Measurements from ENCODE around the gene ATP5F1D. TPM values are rescaled to one million over a fixed set of nuclear protein-coding genes. Genes with fewer than 3 reads are reported as not detected.
"Not testable (repeated sequence)": the region's sequence is repeated elsewhere in the genome, so short reads cannot be mapped to it uniquely, and the experiment has no call there.

The ATP5F1D gene
- total RNA-seq, 2 donors from 2014 or later = 104 to 115 TPM

DNA sequence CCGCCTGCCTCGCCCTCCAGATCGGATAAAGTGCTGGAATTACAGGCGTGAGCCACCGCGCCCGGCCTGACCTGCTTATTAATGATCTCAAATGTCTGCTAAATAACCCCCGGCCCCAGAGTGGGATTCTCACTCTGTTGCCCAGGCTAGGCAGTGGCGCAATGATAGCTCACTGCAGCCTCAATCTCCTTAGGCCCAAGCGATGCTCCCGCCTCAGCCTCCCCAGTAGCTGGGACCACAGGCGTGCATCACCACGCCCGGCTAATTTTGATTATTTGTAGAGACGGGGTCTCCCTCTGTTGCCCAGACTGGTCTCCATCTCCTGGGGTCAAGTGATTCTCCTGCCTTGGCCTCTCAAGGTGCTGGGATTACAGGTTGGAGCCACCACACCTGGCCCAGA, 626 bp upstream of the ATP5F1D start:
- H3K9me3 ChIP-seq (ENCODE audit: control insufficient read depth, low read length, poor library complexity, severe bottlenecking) = no peaks in the 10 kb centered on the region
- peaks cover 8% of the 10 kb centered on the region for H3K27me3 Mint-ChIP-seq
- peak overlapping the region; percentile 81 for H3K27ac Mint-ChIP-seq
- peak overlapping the region; percentile 96 for H3K4me3 Mint-ChIP-seq
- DNase-seq (no peak), ATAC-seq (no peak)
- no peaks in the 10 kb centered on the region for H3K36me3 Mint-ChIP-seq (ENCODE audit: low read depth)
- peaks cover 19% of the 10 kb centered on the region for H3K4me1 Mint-ChIP-seq

DNA sequence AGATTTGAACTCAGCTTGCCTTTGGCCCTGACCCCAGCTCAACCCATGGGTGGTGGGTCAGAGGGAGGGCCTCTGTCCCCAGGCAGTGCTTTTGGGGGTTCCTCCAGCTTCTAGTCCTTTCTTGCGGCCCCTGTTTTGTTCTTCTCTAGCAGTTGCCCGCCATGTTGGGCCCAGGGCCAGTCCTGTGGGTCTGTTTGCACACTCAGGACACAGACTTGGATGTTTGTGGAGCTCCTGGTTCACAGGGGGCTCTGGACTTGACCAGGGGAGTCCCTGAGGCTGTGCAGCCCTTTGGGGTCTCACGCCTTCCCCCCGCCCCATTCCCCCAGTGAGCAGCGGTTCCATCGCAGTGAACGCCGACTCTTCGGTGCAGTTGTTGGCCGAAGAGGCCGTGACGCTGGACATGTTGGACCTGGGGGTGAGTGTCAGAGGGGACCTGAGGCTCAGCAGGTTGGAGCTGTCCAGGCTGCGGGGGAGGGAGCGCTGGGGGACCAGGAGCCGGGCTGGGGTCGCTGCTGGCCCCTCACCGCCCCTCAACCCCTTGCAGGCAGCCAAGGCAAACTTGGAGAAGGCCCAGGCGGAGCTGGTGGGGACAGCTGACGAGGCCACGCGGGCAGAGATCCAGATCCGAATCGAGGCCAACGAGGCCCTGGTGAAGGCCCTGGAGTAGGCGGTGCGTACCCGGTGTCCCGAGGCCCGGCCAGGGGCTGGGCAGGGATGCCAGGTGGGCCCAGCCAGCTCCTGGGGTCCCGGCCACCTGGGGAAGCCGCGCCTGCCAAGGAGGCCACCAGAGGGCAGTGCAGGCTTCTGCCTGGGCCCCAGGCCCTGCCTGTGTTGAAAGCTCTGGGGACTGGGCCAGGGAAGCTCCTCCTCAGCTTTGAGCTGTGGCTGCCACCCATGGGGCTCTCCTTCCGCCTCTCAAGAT, 2.5 kb downstream of the ATP5F1D start:
- Mint-ChIP-seq H3K36me3 (ENCODE audit: low read depth) (no peaks in the 10 kb centered on the region), H3K27me3 (no peaks in the 10 kb centered on the region), H3K27ac (no peak overlapping the region), H3K4me1 (peaks cover 11% of the 10 kb centered on the region), H3K4me3 (peak overlapping the region; percentile 69)
- DNase-seq = peak; percentile 73 to 86 (median 74)
- peak; percentile 48 for ATAC-seq
- H3K9me3 ChIP-seq (ENCODE audit: control insufficient read depth, low read length, poor library complexity, severe bottlenecking) = no peaks in the 10 kb centered on the region

DNA sequence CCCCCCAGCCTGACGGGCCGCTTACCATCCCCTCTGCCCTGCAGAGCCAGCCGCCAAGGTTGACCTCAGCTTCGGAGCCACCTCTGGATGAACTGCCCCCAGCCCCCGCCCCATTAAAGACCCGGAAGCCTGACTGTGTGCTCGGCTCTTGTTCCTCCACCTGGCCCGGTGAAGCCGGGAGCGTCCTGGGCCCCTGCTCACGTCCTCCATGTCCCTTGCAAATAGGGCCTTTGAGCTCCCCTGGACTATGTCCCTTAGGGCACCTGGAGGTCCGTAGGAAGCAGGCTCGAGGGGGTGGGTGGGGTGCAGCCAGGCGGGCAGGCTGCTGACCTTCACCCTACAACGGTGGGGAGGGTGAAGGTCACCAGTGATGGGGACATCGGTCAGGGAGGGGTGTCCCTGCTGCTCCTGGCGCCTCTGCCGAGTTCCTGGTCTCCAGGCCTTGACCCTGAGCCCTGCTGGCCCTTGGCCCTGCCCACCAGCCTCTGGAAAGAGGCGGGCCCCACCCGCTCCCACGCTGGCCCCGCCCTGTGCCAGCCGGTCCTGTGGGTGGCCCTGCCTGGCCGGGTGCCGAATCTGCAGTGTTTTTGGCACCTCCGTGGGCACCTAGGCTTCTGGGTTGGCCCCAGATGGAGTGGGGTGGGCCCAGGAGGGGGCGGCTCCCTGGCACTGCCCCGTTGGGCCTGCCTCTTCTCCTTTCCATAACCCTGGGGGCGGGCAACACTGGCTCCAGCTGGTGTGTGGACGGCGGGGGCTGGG, 3.3 kb downstream of the ATP5F1D start:
- no peak for ATAC-seq
- no peak for DNase-seq
- Mint-ChIP-seq H3K36me3 (ENCODE audit: low read depth) (peaks cover 2% of the 10 kb centered on the region), H3K27ac (no peak overlapping the region), H3K4me3 (peak overlapping the region; percentile 69), H3K27me3 (no peaks in the 10 kb centered on the region), H3K4me1 (peaks cover 9% of the 10 kb centered on the region)
- H3K9me3 ChIP-seq (ENCODE audit: control insufficient read depth, low read length, poor library complexity, severe bottlenecking) = no peaks in the 10 kb centered on the region

DNA sequence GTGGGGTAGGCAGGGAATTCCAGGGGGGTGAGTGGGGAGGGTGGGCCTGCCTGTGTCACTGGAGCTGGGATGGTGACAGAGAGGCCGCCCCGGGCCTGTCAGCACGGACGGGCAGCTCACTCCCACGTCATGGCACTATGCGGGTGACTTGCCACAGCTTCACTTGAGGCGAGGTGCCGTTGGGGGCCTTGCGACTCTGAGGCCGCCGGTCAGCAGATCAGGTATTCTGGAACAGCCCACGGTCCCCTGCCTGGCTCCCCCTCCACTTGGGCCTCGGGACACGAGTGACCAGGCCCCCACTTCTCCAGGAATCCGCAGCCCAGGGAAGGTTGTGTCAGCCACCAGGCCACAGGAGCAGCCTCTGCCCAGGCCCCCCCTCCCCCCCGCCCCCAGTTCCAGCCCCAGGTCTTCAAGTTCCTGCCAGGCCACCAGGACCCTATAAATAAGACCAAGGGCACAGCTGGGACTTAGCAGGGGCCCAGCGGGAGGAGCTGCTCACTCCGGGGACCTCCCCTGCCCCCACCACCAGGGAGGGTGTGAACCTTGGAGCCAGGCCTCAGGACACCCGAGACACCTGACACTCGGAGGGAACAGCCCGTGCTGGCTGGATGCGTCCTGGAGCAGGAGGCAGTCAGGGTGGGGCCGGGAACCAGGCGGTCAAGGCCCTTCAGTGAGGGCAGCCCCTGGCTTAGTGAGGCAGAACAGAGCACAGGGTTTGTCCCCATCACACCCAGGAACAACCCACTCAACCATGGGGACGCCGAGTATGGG, 4.1 kb downstream of the ATP5F1D start:
- no peak overlapping the region for H3K27ac Mint-ChIP-seq

DNA sequence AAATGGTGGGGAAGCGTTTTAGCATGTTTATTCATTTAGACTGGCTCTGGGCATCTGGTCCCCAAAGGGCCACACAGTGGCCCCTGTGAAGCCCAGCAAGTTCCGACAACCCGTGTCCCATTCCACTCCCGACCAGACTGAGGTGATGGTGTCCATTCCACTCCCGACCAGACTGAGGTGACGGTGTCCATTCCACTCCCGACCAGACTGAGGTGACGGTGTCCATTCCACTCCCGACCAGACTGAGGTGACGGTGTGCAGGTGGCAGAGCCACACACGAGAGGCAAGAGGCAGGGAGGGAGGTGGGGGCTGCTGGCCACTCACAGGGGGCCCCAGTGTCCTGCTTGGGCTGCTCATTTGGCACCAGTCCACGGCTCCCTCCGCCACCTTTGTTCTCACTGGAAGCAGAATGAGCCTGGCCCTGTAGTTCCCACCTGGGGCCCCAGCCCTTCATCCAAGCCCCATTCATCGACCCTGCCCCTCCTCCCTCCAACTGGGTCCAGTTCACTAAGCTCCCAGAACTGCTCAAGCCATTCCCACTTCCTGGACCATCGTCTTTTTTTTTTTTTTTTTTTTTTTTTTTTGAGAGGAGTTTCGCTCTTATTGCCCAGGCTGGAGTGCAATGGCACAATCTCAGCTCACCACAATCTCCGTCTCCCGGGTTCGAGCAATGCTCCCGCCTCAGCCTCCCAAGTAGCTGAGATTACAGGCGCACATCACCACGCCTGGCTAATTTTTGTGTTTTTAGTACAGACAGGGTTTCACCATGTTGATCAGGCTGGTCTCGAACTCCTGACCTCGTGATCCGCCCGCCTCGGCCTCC, 4.9 kb downstream of the ATP5F1D start:
- not testable (repeated sequence) for H3K9me3 ChIP-seq (ENCODE audit: control insufficient read depth, low read length, poor library complexity, severe bottlenecking); H3K4me1 Mint-ChIP-seq; H3K36me3 Mint-ChIP-seq (ENCODE audit: low read depth); H3K27me3 Mint-ChIP-seq; ATAC-seq; DNase-seq
- Mint-ChIP-seq H3K27ac (peak overlapping the region; percentile 75), H3K4me3 (peak overlapping the region; percentile 19)

More for the DNA sequence above, 4.1 kb downstream of the ATP5F1D start:
- peaks cover 8% of the 10 kb centered on the region for H3K4me1 Mint-ChIP-seq
- no peaks in the 10 kb centered on the region for H3K9me3 ChIP-seq (ENCODE audit: control insufficient read depth, low read length, poor library complexity, severe bottlenecking)
- no peak for ATAC-seq
- H3K36me3 Mint-ChIP-seq (ENCODE audit: low read depth) = peaks cover 2% of the 10 kb centered on the region
- H3K4me3 Mint-ChIP-seq = no peak overlapping the region
- DNase-seq = no peak
- no peaks in the 10 kb centered on the region for H3K27me3 Mint-ChIP-seq

DNA sequence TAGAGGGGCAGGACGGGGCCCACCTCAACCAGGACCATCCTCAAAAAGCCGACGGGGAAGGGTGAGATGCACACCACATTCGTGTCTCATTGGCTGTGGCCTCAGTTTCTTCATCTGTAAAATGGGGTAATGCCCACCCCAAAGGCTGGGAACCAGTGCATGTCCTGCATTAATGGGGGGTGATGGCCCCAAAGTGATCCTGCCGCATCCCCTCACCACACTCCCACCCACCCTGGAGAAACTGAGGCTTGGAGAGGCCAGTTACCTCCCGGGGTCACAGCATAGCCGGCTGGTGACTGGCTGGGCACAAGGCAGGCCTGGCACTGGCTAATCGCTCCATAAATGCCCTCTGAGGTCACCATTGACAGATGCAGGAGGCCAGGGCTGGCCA, 6.2 kb downstream of the ATP5F1D start:
- peak overlapping the region; percentile 75 for H3K27ac Mint-ChIP-seq
- no peak for ATAC-seq
- H3K4me1 Mint-ChIP-seq = peaks cover 7% of the 10 kb centered on the region
- H3K4me3 Mint-ChIP-seq = peak overlapping the region; percentile 81
- H3K9me3 ChIP-seq (ENCODE audit: control insufficient read depth, low read length, poor library complexity, severe bottlenecking) = no peaks in the 10 kb centered on the region
- DNase-seq = no peak
- H3K27me3 Mint-ChIP-seq = no peaks in the 10 kb centered on the region
- peaks cover 4% of the 10 kb centered on the region for H3K36me3 Mint-ChIP-seq (ENCODE audit: low read depth)

DNA sequence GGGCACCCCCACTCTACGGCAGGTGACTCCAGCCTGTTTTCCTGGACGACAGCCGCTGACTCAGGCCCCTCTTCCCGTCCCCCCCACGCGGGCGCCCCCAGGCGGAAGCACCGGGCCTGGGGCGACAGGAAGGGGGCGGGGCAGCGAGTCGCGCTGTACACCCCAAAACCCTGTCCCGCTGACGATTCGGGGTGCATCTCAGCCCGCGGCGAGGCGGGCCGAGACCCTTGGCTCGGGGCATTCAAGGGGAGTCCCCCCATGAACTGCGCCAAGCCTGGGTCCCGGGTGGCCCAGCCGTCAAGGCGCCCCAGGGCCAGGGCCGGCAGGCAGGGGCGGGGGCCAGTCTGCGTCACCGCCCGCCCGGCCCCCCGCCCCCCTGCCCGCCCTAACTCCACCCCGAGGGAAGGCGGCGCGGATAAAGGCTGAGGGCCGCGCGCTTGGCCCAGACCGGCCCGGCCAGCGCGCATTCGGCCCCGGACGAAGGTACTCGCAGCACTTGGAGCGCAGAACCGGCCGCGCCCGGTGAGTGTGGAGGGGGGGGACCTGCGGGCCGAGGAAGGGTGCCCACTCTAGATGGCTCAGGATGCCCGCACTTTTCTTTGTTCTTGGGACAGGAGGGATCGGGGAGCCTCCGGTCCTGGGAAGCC, 6.7 kb downstream of the ATP5F1D start, which contains the start of gene MIDN:
Gene MIDN, plus strand, starts transcription at position 445 of the 647 bp plus-strand sequence. CDS start 1,714 bp downstream, outside the sequence.
- H3K36me3 Mint-ChIP-seq (ENCODE audit: low read depth) = peaks cover 4% of the 10 kb centered on the region
- peak within 1 kb of the TSS; percentile 81 for H3K4me3 Mint-ChIP-seq
- DNase-seq (peak in 2 of 3 donors; percentile 73 to 77), ATAC-seq (peak; percentile 15)
- H3K9me3 ChIP-seq (ENCODE audit: control insufficient read depth, low read length, poor library complexity, severe bottlenecking) = no peaks in the 10 kb centered on the region
- H3K4me1 Mint-ChIP-seq = peaks cover 7% of the 10 kb centered on the region
- H3K27ac Mint-ChIP-seq = peak within 1 kb of the TSS; percentile 75
- H3K27me3 Mint-ChIP-seq = no peaks in the 10 kb centered on the region

DNA sequence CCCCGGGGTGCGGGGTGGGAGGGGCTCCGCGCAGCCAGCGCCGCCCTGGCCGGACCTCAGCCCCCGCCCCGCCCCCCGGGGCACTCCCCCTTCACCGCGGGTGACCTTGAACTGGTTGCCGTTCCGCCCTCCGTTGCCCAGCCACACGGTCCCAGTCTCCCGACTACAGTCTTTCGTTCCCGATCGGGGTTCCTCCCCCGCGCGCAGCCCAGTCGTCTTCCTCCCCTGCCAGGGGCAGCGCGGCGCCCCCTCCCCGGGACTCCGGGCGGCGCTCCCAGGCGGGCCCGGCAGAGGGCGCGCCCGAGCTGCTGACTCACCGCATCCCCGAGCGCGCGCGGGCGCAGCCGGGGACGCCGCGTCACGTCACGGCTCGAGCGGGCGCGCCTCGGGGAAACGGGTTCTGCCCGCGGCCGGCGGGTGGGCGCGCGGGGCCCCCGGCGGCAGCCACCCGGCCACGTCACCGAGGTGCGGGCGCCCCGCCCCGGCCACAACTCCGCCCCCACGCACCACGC, 7.3 kb downstream of the ATP5F1D start:
- Mint-ChIP-seq H3K4me1 (peaks cover 11% of the 10 kb centered on the region), H3K36me3 (ENCODE audit: low read depth) (peaks cover 4% of the 10 kb centered on the region), H3K27ac (no peak overlapping the region), H3K4me3 (peak overlapping the region; percentile 81), H3K27me3 (no peaks in the 10 kb centered on the region)
- DNase-seq (peak; percentile 86 to 89 (median 88)), ATAC-seq (peak; percentile 46)
- no peaks in the 10 kb centered on the region for H3K9me3 ChIP-seq (ENCODE audit: control insufficient read depth, low read length, poor library complexity, severe bottlenecking)

DNA sequence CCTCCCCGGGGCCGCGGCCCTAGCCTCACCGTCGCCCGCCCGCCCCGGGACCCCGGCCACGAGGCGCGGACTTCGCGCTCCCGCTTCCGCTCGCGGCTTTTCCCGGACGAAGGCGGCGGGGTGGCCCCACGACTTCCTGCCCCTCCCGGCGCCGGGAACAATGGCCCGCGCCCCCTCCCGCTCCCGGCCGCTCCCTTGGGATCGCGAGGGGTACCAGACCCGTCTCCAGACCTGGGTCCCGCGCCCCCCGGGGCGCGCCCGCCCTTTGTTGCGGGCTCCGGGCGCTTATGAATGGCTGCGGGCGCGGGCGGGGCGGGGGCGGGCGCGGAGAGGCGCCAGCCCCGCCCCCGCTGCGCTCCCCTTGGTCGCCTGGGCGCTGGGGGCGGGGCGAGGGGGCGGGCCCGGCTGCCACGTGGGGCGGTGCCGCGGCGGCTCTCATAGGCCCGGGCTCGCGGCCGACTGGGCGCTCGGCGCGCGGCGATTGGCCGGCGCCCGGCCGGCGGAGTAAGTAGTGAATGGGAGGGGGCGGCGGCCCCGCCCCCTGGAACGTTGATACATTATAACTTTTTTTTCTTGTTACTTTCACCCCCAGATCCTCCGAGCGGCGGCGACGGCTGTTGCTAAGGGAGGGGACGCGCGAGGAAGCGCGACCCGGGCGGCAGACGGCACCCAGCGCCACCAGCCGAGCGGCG, 7.9 kb downstream of the ATP5F1D start:
- H3K9me3 ChIP-seq (ENCODE audit: control insufficient read depth, low read length, poor library complexity, severe bottlenecking) = no peaks in the 10 kb centered on the region
- H3K4me3 Mint-ChIP-seq = peak overlapping the region; percentile 90
- DNase-seq (peak; percentile 88 to 97 (median 96)), ATAC-seq (peak; percentile 68)
- peak overlapping the region; percentile 65 for H3K27ac Mint-ChIP-seq
- peaks cover 11% of the 10 kb centered on the region for H3K4me1 Mint-ChIP-seq
- H3K36me3 Mint-ChIP-seq (ENCODE audit: low read depth) = peaks cover 4% of the 10 kb centered on the region
- H3K27me3 Mint-ChIP-seq = no peaks in the 10 kb centered on the region

DNA sequence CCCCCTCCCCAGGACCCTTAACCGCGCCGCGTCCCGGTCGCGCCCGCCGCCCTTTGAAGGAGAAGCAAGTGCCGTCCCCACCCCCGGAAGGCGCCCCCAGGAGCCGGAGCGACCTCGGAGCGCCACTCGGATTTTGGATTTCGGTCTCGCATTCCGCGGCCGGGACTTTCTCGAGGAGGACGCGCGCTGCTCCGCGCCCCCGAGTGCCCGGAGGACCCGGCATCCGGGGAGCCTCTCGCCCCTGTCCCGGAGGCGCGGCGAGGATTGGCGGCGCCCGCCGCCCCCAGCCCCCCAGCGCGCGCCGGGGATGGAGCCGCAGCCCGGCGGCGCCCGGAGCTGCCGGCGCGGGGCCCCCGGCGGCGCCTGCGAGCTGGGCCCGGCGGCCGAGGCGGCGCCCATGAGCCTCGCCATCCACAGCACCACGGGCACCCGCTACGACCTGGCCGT, 8.5 kb downstream of the ATP5F1D start:
- H3K4me3 Mint-ChIP-seq = peak overlapping the region; percentile 90
- peak overlapping the region; percentile 65 for H3K27ac Mint-ChIP-seq
- no peaks in the 10 kb centered on the region for H3K9me3 ChIP-seq (ENCODE audit: control insufficient read depth, low read length, poor library complexity, severe bottlenecking)
- DNase-seq = no peak
- no peak for ATAC-seq
- H3K4me1 Mint-ChIP-seq = peaks cover 8% of the 10 kb centered on the region
- H3K36me3 Mint-ChIP-seq (ENCODE audit: low read depth) = peaks cover 4% of the 10 kb centered on the region
- H3K27me3 Mint-ChIP-seq = no peaks in the 10 kb centered on the region
